Epithelial cell of umbilical artery (primary cell): Measurements from ENCODE around the gene ZMAT5. TPM values are rescaled to one million over a fixed set of nuclear protein-coding genes. Genes with fewer than 3 reads are reported as not detected.

ENCODE experiments used
- total RNA-seq: library from RNA; depleted of rRNA; stranded (reverse); fragments of >200 nt; gene quantifications from 2 replicates; pipeline ENCODE4 v1.2.3, GENCODE V29; 2014

The ZMAT5 gene
- total RNA-seq, result 19.6 and 21.4 TPM in 2 replicates

GRCh38 chr22:29766632-29767170 is at the start of gene ZMAT5:
TSS of gene ZMAT5 (minus strand) at chr22:29767007. CDS start at chr22:29748544, 18,463 bp downstream.

GRCh38 chr22:29767171-29768051 is 604 bp upstream of the ZMAT5 start, which contains the start of gene UQCR10:
TSS of gene UQCR10 (plus strand) at chr22:29767369. CDS start at chr22:29767399, 30 bp downstream.

GRCh38 chr22:29719899-29720645 is 46.7 kb downstream of the ZMAT5 start, which contains the start of gene CABP7:
TSS of gene CABP7 (plus strand) at chr22:29720003. CDS start at chr22:29720425, 422 bp downstream.

Other genes starting within 250 kb of the ZMAT5 start
- gene THOC5, start 213.2 kb downstream of the ZMAT5 start, total RNA-seq, result 52.0 and 52.4 TPM in 2 replicates
- 53.6 and 66.9 TPM in 2 replicates for gene NIPSNAP1, start 185.9 kb downstream of the ZMAT5 start, total RNA-seq
- gene NF2, start 163.4 kb downstream of the ZMAT5 start, total RNA-seq, result 88.0 and 111 TPM in 2 replicates
- gene CABP7, start 47.0 kb downstream of the ZMAT5 start, total RNA-seq, result not detected in 2 replicates
- gene UQCR10, start 362 bp upstream of the ZMAT5 start, total RNA-seq, result 39.4 and 70.5 TPM in 2 replicates
- gene ASCC2, start 71.3 kb upstream of the ZMAT5 start, total RNA-seq, result 15.5 and 17.2 TPM in 2 replicates
- gene MTMR3, start 116.2 kb upstream of the ZMAT5 start, total RNA-seq, result 16.9 and 25.4 TPM in 2 replicates